ENCODE results near the gene HTT. TPM values are rescaled to one million over a fixed set of nuclear protein-coding genes. Genes with fewer than 3 reads are reported as not detected.

Gene HTT
- total RNA-seq (12.8 TPM), polyA plus RNA-seq (17.9 TPM)
- long read RNA-seq, donor 1: 0 reads
- long read RNA-seq, donor 2: 0 reads
- long read RNA-seq, donor 3: 0 reads
- long read RNA-seq, donor 4, partial matches to known transcripts: 5 of 5 reads
- long read RNA-seq, donor 4, other reads (novel, unspliced or antisense): 0 of 5 reads
- long read RNA-seq, donor 5: 0 reads
- long read RNA-seq, donor 6: 0 reads
- long read RNA-seq, donor 7: 0 reads
- long read RNA-seq, donor 8: 0 reads
- long read RNA-seq, donor 9: 0 reads
- long read RNA-seq, donor 10: 0 reads

DNA sequence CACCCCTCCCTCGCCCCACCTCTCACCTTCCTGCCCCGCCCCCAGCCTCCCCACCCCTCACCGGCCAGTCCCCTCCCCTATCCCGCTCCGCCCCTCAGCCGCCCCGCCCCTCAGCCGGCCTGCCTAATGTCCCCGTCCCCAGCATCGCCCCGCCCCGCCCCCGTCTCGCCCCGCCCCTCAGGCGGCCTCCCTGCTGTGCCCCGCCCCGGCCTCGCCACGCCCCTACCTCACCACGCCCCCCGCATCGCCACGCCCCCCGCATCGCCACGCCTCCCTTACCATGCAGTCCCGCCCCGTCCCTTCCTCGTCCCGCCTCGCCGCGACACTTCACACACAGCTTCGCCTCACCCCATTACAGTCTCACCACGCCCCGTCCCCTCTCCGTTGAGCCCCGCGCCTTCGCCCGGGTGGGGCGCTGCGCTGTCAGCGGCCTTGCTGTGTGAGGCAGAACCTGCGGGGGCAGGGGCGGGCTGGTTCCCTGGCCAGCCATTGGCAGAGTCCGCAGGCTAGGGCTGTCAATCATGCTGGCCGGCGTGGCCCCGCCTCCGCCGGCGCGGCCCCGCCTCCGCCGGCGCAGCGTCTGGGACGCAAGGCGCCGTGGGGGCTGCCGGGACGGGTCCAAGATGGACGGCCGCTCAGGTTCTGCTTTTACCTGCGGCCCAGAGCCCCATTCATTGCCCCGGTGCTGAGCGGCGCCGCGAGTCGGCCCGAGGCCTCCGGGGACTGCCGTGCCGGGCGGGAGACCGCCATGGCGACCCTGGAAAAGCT is at the start of gene HTT, which contains the start of gene HTT-AS:
Gene HTT (plus strand): TSS at position 604 of the 768 bp plus-strand sequence. CDS start 145 bp downstream, at position 749.
Gene HTT-AS (minus strand): TSS at position 461 of the 768 bp plus-strand sequence.
- Histone ChIP-seq H3K9me3 (ENCODE audit: control insufficient read depth in 2 of 2, insufficient read depth in 1 of 2, low read length in 1 of 2) (no peaks in the 10 kb centered on the region), H3K27ac (ENCODE audit: low read depth in 1 of 2, low read length in 1 of 2) (peak within 1 kb of the TSS; percentile 93 to 99), H3K27me3 (ENCODE audit: control insufficient read depth in 2 of 2, insufficient read depth in 1 of 2, low read length in 1 of 2) (peaks cover 0 to 6% of the 10 kb centered on the region in 2 donors), H3K4me3 (ENCODE audit: low read length in 2 of 2) (peak within 1 kb of the TSS; percentile 78 to 85), H3K36me3 (ENCODE audit: control insufficient read depth in 2 of 2, insufficient read depth in 2 of 2, low read length in 1 of 2) (no peaks in the 10 kb centered on the region), H3K4me1 (ENCODE audit: control insufficient read depth in 2 of 2, insufficient read depth in 2 of 2, low read length in 2 of 2) (peaks cover 11 to 14% of the 10 kb centered on the region in 2 donors)
- WGBS: 1% methylated on average over 81 of the region's 81 CpGs
- DNase-seq (ENCODE audit: low read depth in 6 of 9, low spot score in 9 of 9): peak; percentile 88 to 97 (median 94)

DNA sequence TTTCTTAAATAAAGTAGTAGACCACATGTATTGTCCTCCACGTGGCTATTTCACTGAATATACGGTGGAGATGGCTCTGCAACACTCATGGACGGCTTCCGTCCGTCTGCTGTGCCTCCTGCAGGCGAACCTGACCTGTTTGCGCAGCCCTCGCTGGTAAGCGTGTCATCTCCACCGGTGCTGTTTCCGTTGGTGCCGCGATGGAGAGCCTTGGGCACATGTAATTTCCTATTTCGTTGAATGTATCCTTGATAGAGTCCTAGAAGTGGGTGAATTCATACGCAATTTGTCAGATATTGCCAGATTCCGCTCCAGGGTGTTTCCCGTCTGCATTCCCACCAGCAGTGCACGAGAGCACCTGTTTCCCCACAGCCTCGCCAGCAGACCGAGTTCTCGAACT is 48.6 kb upstream of the HTT start:
- no peaks in the 10 kb centered on the region for H3K27me3 ChIP-seq (ENCODE audit: control insufficient read depth in 2 of 2, insufficient read depth in 1 of 2, low read length in 1 of 2)
- no peak overlapping the region for H3K27ac ChIP-seq (ENCODE audit: low read depth in 1 of 2, low read length in 1 of 2)
- H3K36me3 ChIP-seq (ENCODE audit: control insufficient read depth in 2 of 2, insufficient read depth in 2 of 2, low read length in 1 of 2): no peaks in the 10 kb centered on the region
- H3K4me1 ChIP-seq (ENCODE audit: control insufficient read depth in 2 of 2, insufficient read depth in 2 of 2, low read length in 2 of 2): no peaks in the 10 kb centered on the region
- H3K4me3 ChIP-seq (ENCODE audit: low read length in 2 of 2): no peak overlapping the region
- no peaks in the 10 kb centered on the region for H3K9me3 ChIP-seq (ENCODE audit: control insufficient read depth in 2 of 2, insufficient read depth in 1 of 2, low read length in 1 of 2)
- no peak for DNase-seq (ENCODE audit: low read depth in 6 of 9, low spot score in 9 of 9)
- WGBS: 97% methylated on average over 21 of the region's 21 CpGs

DNA sequence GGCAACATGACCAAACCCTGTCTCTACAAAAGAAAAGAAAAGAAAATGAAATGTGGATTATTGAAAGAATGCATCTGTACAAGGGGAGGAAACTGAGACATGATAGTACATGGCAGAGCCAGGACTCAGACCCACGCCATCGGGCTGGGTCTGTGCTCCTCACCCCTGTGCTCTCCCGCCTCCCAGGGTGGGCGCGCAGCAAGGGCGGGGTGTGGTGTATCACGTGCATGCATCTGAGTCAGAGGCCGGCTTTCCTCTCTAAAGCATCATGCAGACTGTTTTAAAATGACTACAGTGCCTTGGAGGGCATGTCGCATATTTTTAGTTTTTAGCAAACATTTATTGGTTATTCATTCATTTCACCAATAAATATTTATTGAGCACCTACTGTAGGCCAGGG is 47.9 kb upstream of the HTT start:
- no peak for DNase-seq (ENCODE audit: low read depth in 6 of 9, low spot score in 9 of 9)
- Histone ChIP-seq H3K4me1 (ENCODE audit: control insufficient read depth in 2 of 2, insufficient read depth in 2 of 2, low read length in 2 of 2) (no peaks in the 10 kb centered on the region), H3K4me3 (ENCODE audit: low read length in 2 of 2) (no peak overlapping the region), H3K27ac (ENCODE audit: low read depth in 1 of 2, low read length in 1 of 2) (no peak overlapping the region), H3K36me3 (ENCODE audit: control insufficient read depth in 2 of 2, insufficient read depth in 2 of 2, low read length in 1 of 2) (no peaks in the 10 kb centered on the region), H3K27me3 (ENCODE audit: control insufficient read depth in 2 of 2, insufficient read depth in 1 of 2, low read length in 1 of 2) (no peaks in the 10 kb centered on the region), H3K9me3 (ENCODE audit: control insufficient read depth in 2 of 2, insufficient read depth in 1 of 2, low read length in 1 of 2) (no peaks in the 10 kb centered on the region)
- 98% methylated on average over 9 of the region's 9 CpGs for WGBS

DNA sequence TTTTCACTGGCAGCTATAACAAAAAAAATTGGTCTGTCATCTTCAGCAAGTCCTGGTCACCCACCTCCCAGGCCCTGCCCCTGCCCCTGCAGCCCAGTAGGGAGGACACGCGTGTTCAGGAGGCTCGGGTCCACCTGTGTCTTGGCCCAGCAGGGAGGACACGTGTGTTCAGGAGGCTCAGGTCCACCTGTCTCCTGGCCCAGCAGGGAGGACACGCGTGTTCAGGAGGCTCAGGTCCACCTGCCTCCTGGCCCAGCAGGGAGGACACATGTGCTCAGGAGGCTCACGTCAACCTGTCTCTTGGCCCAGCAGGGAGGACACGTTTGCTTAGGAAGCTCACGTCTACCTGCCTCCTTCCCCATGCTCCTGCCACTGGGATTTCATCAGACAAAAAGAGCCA is 45.0 kb upstream of the HTT start:
- Histone ChIP-seq H3K27ac (ENCODE audit: low read depth in 1 of 2, low read length in 1 of 2) (no peak overlapping the region), H3K36me3 (ENCODE audit: control insufficient read depth in 2 of 2, insufficient read depth in 2 of 2, low read length in 1 of 2) (no peaks in the 10 kb centered on the region), H3K9me3 (ENCODE audit: control insufficient read depth in 2 of 2, insufficient read depth in 1 of 2, low read length in 1 of 2) (no peaks in the 10 kb centered on the region), H3K27me3 (ENCODE audit: control insufficient read depth in 2 of 2, insufficient read depth in 1 of 2, low read length in 1 of 2) (no peaks in the 10 kb centered on the region), H3K4me1 (ENCODE audit: control insufficient read depth in 2 of 2, insufficient read depth in 2 of 2, low read length in 2 of 2) (no peaks in the 10 kb centered on the region), H3K4me3 (ENCODE audit: low read length in 2 of 2) (no peak overlapping the region)
- no peak for DNase-seq (ENCODE audit: low read depth in 6 of 9, low spot score in 9 of 9)
- 98% methylated on average over 9 of the region's 9 CpGs for whole genome bisulfite sequencing

DNA sequence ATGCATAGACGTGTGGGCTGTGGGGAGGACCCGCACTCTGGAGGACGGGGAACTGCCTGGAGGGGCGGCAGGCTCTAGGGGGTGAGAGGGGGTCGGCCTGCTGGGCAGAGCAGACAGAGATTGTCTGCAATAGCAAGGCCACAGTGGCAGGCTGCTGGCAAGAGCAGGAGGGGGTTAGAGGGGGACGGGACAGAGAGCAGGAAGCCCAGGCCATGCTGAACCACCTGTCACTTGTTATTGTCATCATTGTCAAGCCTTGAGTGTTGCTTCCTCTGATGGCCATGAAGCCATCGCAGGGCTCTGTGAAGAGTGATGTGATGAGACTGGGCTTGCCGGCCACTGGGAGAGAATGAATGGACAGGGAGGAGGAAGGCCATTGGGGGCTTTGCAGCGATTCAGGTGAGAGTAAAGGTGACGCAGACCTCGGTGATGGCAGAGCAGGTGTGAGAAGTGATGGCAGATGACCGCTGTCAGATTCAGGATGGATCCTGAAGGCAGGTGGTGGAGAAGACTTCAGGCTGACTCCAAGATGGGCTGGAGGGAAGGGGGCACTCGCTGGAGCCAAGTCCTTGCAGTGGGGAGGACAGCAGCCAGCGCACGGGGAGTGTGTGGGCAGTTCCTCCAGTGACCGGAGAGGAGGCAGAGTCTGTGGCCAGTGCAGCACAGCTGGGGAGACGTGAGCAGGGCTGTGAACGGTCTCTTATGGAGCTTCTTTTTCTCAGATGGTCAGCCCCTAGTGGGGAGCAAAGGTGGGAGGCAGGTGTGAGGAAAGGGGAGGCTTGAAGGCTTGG is 43.7 kb upstream of the HTT start:
- DNase-seq (ENCODE audit: low read depth in 6 of 9, low spot score in 9 of 9): no peak
- 92% methylated on average over 18 of the region's 18 CpGs for WGBS
- no peak overlapping the region for H3K4me3 ChIP-seq (ENCODE audit: low read length in 2 of 2)

DNA sequence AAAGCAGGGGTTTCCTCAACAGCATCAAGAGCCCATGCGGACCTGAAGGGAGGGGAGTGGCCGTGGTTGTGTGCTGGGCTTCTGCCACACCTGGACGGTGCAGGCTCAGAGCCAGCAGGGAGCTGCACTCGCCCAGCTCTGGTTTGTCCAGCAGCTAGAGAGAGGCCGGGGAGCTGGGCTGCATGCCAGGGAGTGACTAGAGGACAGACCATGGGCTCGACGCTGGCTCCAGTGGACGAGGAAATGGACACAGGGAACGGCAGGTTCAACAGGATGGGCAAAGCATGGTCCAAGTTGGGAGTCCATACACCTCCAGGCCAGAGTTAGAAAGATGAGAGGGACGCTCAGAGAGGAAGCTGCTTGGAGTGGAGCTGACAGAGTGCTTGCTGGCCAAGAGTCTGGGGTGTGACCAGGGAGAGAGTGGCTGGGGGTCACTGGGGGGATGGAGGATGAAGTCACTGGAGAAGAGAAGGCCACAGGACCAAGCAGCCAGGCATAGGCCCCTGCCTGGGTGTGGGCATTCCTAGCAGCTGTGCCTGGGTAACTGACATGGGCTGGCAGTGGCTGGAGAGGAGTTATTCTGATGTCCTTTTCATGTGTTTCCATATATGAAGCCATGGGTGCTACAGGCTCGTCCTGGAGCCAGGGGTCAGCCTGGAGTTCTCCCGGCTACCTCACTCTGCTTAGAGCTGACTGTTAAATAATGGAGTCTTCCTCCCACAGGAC is 43.0 kb upstream of the HTT start:
- Histone ChIP-seq H3K27me3 (ENCODE audit: control insufficient read depth in 2 of 2, insufficient read depth in 1 of 2, low read length in 1 of 2) (peaks cover 0 to under 1% of the 10 kb centered on the region in 2 donors), H3K4me1 (ENCODE audit: control insufficient read depth in 2 of 2, insufficient read depth in 2 of 2, low read length in 2 of 2) (no peaks in the 10 kb centered on the region), H3K9me3 (ENCODE audit: control insufficient read depth in 2 of 2, insufficient read depth in 1 of 2, low read length in 1 of 2) (no peaks in the 10 kb centered on the region), H3K36me3 (ENCODE audit: control insufficient read depth in 2 of 2, insufficient read depth in 2 of 2, low read length in 1 of 2) (no peaks in the 10 kb centered on the region), H3K4me3 (ENCODE audit: low read length in 2 of 2) (no peak overlapping the region), H3K27ac (ENCODE audit: low read depth in 1 of 2, low read length in 1 of 2) (no peak overlapping the region)
- whole genome bisulfite sequencing: 93% methylated on average over 12 of the region's 12 CpGs
- no peak for DNase-seq (ENCODE audit: low read depth in 6 of 9, low spot score in 9 of 9)

More for the DNA sequence above, 43.7 kb upstream of the HTT start:
- no peaks in the 10 kb centered on the region for H3K4me1 ChIP-seq (ENCODE audit: control insufficient read depth in 2 of 2, insufficient read depth in 2 of 2, low read length in 2 of 2)
- no peaks in the 10 kb centered on the region for H3K9me3 ChIP-seq (ENCODE audit: control insufficient read depth in 2 of 2, insufficient read depth in 1 of 2, low read length in 1 of 2)
- no peaks in the 10 kb centered on the region for H3K36me3 ChIP-seq (ENCODE audit: control insufficient read depth in 2 of 2, insufficient read depth in 2 of 2, low read length in 1 of 2)
- no peak overlapping the region for H3K27ac ChIP-seq (ENCODE audit: low read depth in 1 of 2, low read length in 1 of 2)
- no peaks in the 10 kb centered on the region for H3K27me3 ChIP-seq (ENCODE audit: control insufficient read depth in 2 of 2, insufficient read depth in 1 of 2, low read length in 1 of 2)

DNA sequence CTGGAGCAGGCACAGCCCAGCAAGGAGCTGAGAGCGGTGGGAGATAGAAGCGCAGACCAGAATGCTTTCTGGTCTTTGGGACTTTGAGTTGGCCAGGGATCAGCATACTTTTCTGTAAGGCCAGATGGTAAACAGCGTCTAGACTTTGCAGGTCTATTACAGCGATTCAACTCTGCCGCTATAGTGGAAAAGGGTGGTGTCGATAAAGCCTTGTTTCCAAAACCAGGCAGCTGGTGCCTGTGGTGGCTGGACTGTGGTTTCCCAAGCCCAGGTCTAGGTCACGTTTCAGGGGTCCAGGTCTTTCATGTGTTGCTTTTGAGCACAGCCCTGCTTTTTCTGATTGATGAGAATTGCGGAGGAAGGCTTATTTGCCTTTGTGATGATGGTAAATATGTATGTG is 40.2 kb upstream of the HTT start:
- Histone ChIP-seq H3K36me3 (ENCODE audit: control insufficient read depth in 2 of 2, insufficient read depth in 2 of 2, low read length in 1 of 2) (no peaks in the 10 kb centered on the region), H3K4me3 (ENCODE audit: low read length in 2 of 2) (no peak overlapping the region), H3K4me1 (ENCODE audit: control insufficient read depth in 2 of 2, insufficient read depth in 2 of 2, low read length in 2 of 2) (peaks cover 0 to 2% of the 10 kb centered on the region in 2 donors), H3K9me3 (ENCODE audit: control insufficient read depth in 2 of 2, insufficient read depth in 1 of 2, low read length in 1 of 2) (no peaks in the 10 kb centered on the region), H3K27ac (ENCODE audit: low read depth in 1 of 2, low read length in 1 of 2) (no peak overlapping the region), H3K27me3 (ENCODE audit: control insufficient read depth in 2 of 2, insufficient read depth in 1 of 2, low read length in 1 of 2) (peaks cover 0 to 8% of the 10 kb centered on the region in 2 donors)
- no peak for DNase-seq (ENCODE audit: low read depth in 6 of 9, low spot score in 9 of 9)
- 94% methylated on average over 8 of the region's 8 CpGs for WGBS

DNA sequence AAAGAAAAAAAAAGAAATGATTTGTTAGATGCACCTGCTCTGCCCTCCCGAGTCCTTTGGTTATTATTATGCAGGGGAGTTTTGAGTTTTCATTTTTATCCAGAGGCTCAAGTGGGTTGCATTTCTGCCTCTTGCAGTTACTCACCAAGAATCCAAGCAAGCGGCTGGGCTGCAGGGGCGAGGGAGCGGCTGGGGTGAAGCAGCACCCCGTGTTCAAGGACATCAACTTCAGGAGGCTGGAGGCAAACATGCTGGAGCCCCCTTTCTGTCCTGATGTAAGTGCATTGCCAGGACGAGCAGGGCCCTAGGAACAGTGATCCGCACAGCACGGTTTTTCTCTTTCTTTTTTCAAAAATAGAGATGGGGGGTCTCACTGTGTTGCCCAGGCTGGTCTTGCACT is 39.2 kb upstream of the HTT start:
- Histone ChIP-seq H3K27ac (ENCODE audit: low read depth in 1 of 2, low read length in 1 of 2) (no peak overlapping the region), H3K36me3 (ENCODE audit: control insufficient read depth in 2 of 2, insufficient read depth in 2 of 2, low read length in 1 of 2) (no peaks in the 10 kb centered on the region), H3K4me3 (ENCODE audit: low read length in 2 of 2) (no peak overlapping the region), H3K4me1 (ENCODE audit: control insufficient read depth in 2 of 2, insufficient read depth in 2 of 2, low read length in 2 of 2) (peaks cover 0 to 2% of the 10 kb centered on the region in 2 donors), H3K9me3 (ENCODE audit: control insufficient read depth in 2 of 2, insufficient read depth in 1 of 2, low read length in 1 of 2) (no peaks in the 10 kb centered on the region), H3K27me3 (ENCODE audit: control insufficient read depth in 2 of 2, insufficient read depth in 1 of 2, low read length in 1 of 2) (peaks cover 0 to 13% of the 10 kb centered on the region in 2 donors)
- no peak for DNase-seq (ENCODE audit: low read depth in 6 of 9, low spot score in 9 of 9)
- 95% methylated on average over 8 of the region's 8 CpGs for WGBS

Data from thymus (tissue), 14 donors.